Gastroesophageal sphincter (tissue), 3 donors: ENCODE results near the gene PJA1.

Experiments used
- CTCF ChIP-seq, 4 experiments: fragments of 200-600 bp in 2 of 4; fragments of 450-650 bp in 2 of 4; sonication (generic) in 1 of 4; IDR thresholded peaks; one replicate each; pipeline ENCODE4 v1.5.1; 2017 to 2019; ENCODE audit warnings: antibody characterized with exemption in 4 of 4, mild to moderate bottlenecking in 2 of 4, moderate library complexity in 2 of 4
- POLR2A ChIP-seq, 2 donors: fragments of 450-650 bp; IDR thresholded peaks; one replicate each; pipeline ENCODE4 v1.6.1; 2017; ENCODE audit warnings: antibody characterized with exemption in 2 of 2, mild to moderate bottlenecking in 2 of 2, moderate library complexity in 1 of 2
- POLR2AphosphoS5 ChIP-seq: sonication (generic); formaldehyde crosslinking; IDR thresholded peaks from one replicate; pipeline ENCODE4 v1.6.1; 2017; ENCODE audit warnings: antibody characterized with exemption

GRCh38 chrX:69154051-69154450, 11.2 kb downstream of the PJA1 start:
- no peak for TF ChIP-seq POLR2AphosphoS5
- no peak for TF ChIP-seq CTCF (IDR thresholded peaks at IDR 0.05)
- no peak for TF ChIP-seq POLR2A (IDR thresholded peaks at IDR 0.05)
